Measurements from ENCODE around the gene PPM1H.

GRCh38 chr12:62802321-62802720 lies 132.6 kb downstream of the PPM1H start:
- TF ChIP-seq CTCF (IDR thresholded peaks at IDR 0.05) (no peak), POLR2A (IDR thresholded peaks at IDR 0.05) (no peak)

Measured in adrenal gland (tissue), 5 donors.